ENCODE data around the gene RNF44. TPM values are rescaled to one million over a fixed set of nuclear protein-coding genes. Genes with fewer than 3 reads are reported as not detected.
A peak's percentile ranks its signal among the peaks of the same experiment; 100 is the strongest.
"Not testable (repeated sequence)": the region's sequence is repeated elsewhere in the genome, so short reads cannot be mapped to it uniquely, and the experiment has no call there.

RNF44 gene
- total RNA-seq, 1 experiment from 2014 or later = 9.5 TPM

GRCh38 chr5:176519810-176520720, 17.1 kb downstream of the RNF44 start:
- DNase-seq (ENCODE audit: low read depth) = no peak

- DNase-seq (ENCODE audit: low read depth) = no peak
Measured at GRCh38 chr5:176517053-176517661, 20.0 kb downstream of the RNF44 start.

GRCh38 chr5:176515396-176515795, 21.8 kb downstream of the RNF44 start:
- DNase-seq (ENCODE audit: low read depth) = no peak

- DNase-seq (ENCODE audit: low read depth) = peak; percentile 31
Measured at GRCh38 chr5:176514244-176514950, 22.8 kb downstream of the RNF44 start.

GRCh38 chr5:176513788-176514187, 23.4 kb downstream of the RNF44 start:
- DNase-seq (ENCODE audit: low read depth) = no peak

- no peak for DNase-seq (ENCODE audit: low read depth)
Measured at GRCh38 chr5:176508603-176509002, 28.6 kb downstream of the RNF44 start.

- no peak for DNase-seq (ENCODE audit: low read depth)
Measured at GRCh38 chr5:176507911-176508310, 29.3 kb downstream of the RNF44 start.

GRCh38 chr5:176503496-176503895, 33.7 kb downstream of the RNF44 start:
- DNase-seq (ENCODE audit: low read depth) = no peak

- DNase-seq (ENCODE audit: low read depth) = no peak
Measured at GRCh38 chr5:176501333-176501732, 35.9 kb downstream of the RNF44 start.

- no peak for DNase-seq (ENCODE audit: low read depth)
Measured at GRCh38 chr5:176500511-176500910, 36.7 kb downstream of the RNF44 start.

- DNase-seq (ENCODE audit: low read depth) = no peak
Measured at GRCh38 chr5:176499273-176499672, 37.9 kb downstream of the RNF44 start.

- DNase-seq (ENCODE audit: low read depth) = peak; percentile 30
Measured at GRCh38 chr5:176497852-176498251, 39.4 kb downstream of the RNF44 start.

GRCh38 chr5:176492431-176492830, 44.8 kb downstream of the RNF44 start:
- DNase-seq (ENCODE audit: low read depth) = no peak

GRCh38 chr5:176491901-176492300, 45.3 kb downstream of the RNF44 start:
- no peak for DNase-seq (ENCODE audit: low read depth)

- DNase-seq (ENCODE audit: low read depth) = no peak
Measured at GRCh38 chr5:176491101-176491502, 46.1 kb downstream of the RNF44 start.

GRCh38 chr5:176490301-176490700, 46.9 kb downstream of the RNF44 start:
- no peak for DNase-seq (ENCODE audit: low read depth)

- no peak for DNase-seq (ENCODE audit: low read depth)
Measured at GRCh38 chr5:176489077-176489476, 48.1 kb downstream of the RNF44 start.

GRCh38 chr5:176487160-176487559, 50.0 kb downstream of the RNF44 start:
- DNase-seq (ENCODE audit: low read depth) = not testable (repeated sequence)

GRCh38 chr5:176486189-176486757, 50.9 kb downstream of the RNF44 start:
- DNase-seq (ENCODE audit: low read depth) = no peak

GRCh38 chr5:176485176-176485575, 52.0 kb downstream of the RNF44 start:
- no peak for DNase-seq (ENCODE audit: low read depth)

- no peak for DNase-seq (ENCODE audit: low read depth)
Measured at GRCh38 chr5:176481711-176482110, 55.5 kb downstream of the RNF44 start.

All from Daoy (cell line).